T-cell (primary cell): ENCODE results near the gene QRFPR. TPM values are rescaled to one million over a fixed set of nuclear protein-coding genes. Genes with fewer than 3 reads are reported as not detected.
"Not testable (repeated sequence)": the region's sequence is repeated elsewhere in the genome, so short reads cannot be mapped to it uniquely, and the experiment has no call there.

ENCODE experiments used
- ATAC-seq, 4 experiments: fragments of 200-7000 bp in 3 of 4; fragments of 150-1000 bp in 1 of 4; cut with Tn5 transposase; replicated peaks in 1 of 4; 1 replicate in 3 of 4; 2 replicates in 1 of 4; pipeline ENCODE4 v1.10.0; 2021; ENCODE audit warnings: moderate library complexity in 3 of 4, mild to moderate bottlenecking in 2 of 4, moderate number of reproducible peaks in 1 of 4
- CTCF ChIA-PET, 2 donors: fragments of 300-600 bp; sonication (Branson Sonifier 250); formaldehyde crosslinking; loops; one replicate each; lab custom pipeline; 2022; ENCODE audit warnings: antibody characterized with exemption in 2 of 2; lab: Charles Lee
- POLR2A ChIA-PET, 2 donors: fragments of 300-600 bp; sonication (Branson Sonifier 250); formaldehyde crosslinking; loops; one replicate each; lab custom pipeline; 2022; ENCODE audit warnings: antibody characterized with exemption in 2 of 2; lab: Charles Lee
- DNase-seq, 35 experiments: peaks; one replicate each; pipeline versions ENCODE4 v3.0.0 to v3.0.0-alpha.2; 2013 to 2023
- H3K27ac ChIP-seq: one replicate; pipeline ENCODE4 v1.5.1; 2013; ENCODE audit warnings: low read length
- H3K27me3 ChIP-seq, 2 experiments: replicated peaks in 1 of 2; 1 replicate in 1 of 2; 2 replicates in 1 of 2; pipeline versions ENCODE4 v1.6.1 to v1.7.0; 2013; ENCODE audit warnings: low read length in 1 of 2, mixed read lengths in 1 of 2; ENCODE audit not compliant: control insufficient read depth in 2 of 2, insufficient read depth in 2 of 2; ENCODE audit errors: extremely low read depth in 1 of 2
- H3K36me3 ChIP-seq, 2 donors: 1 replicate in 1 of 2; 2 replicates in 1 of 2; pipeline versions ENCODE4 v1.6.1 to v1.7.0; 2013; ENCODE audit warnings: low read length in 1 of 2; ENCODE audit not compliant: control insufficient read depth in 2 of 2, insufficient read depth in 1 of 2; ENCODE audit errors: extremely low read depth in 1 of 2
- H3K4me1 ChIP-seq, 2 experiments: 1 replicate in 1 of 2; 2 replicates in 1 of 2; pipeline versions ENCODE4 v1.6.1 to v1.7.0; 2013; ENCODE audit warnings: low read length in 2 of 2, mixed read lengths in 1 of 2; ENCODE audit not compliant: insufficient read depth in 2 of 2, control insufficient read depth in 1 of 2; ENCODE audit errors: extremely low read depth in 1 of 2
- H3K4me3 ChIP-seq, 2 donors: 1 replicate in 1 of 2; 2 replicates in 1 of 2; pipeline versions ENCODE4 v1.5.1 to v1.7.0; 2013; ENCODE audit warnings: mild to moderate bottlenecking in 2 of 2, low read length in 1 of 2, moderate library complexity in 1 of 2; ENCODE audit not compliant: control insufficient read depth in 1 of 2; ENCODE audit errors: extremely low read depth in 1 of 2
- H3K9me3 ChIP-seq: 2 replicates; pipeline ENCODE4 v1.7.0; 2013
- H3K27ac Mint-ChIP-seq, 2 donors: one replicate each; pipeline ENCODE4 v1.8.0; 2020 to 2021; ENCODE audit warnings: mild to moderate bottlenecking in 2 of 2, mixed read lengths in 2 of 2
- H3K27me3 Mint-ChIP-seq, 2 donors: one replicate each; pipeline ENCODE4 v1.8.0; 2021 to 2022; ENCODE audit warnings: mixed read lengths in 2 of 2
- H3K36me3 Mint-ChIP-seq: one replicate; pipeline ENCODE4 v1.8.0; 2021; ENCODE audit warnings: mixed read lengths
- H3K4me1 Mint-ChIP-seq, 3 donors: one replicate each; pipeline ENCODE4 v1.8.0; 2020 to 2022; ENCODE audit warnings: mixed read lengths in 3 of 3, mild to moderate bottlenecking in 1 of 3
- H3K4me3 Mint-ChIP-seq, 3 donors: one replicate each; pipeline ENCODE4 v1.8.0; 2020 to 2022; ENCODE audit warnings: mild to moderate bottlenecking in 3 of 3, mixed read lengths in 3 of 3, moderate library complexity in 3 of 3
- H3K9me3 Mint-ChIP-seq, 3 donors: one replicate each; pipeline ENCODE4 v1.8.0; 2020 to 2022; ENCODE audit warnings: mixed read lengths in 3 of 3
- WGBS: methylation state at CpG from one replicate; pipeline ENCODE4 v1.1.5; 2013; ENCODE audit warnings: missing lambda C conversion rate; ENCODE audit not compliant: insufficient coverage; 5-methylcytosine and 5-hydroxymethylcytosine counted together
- total RNA-seq, 35 experiments: library from RNA in 6 of 35; stranded (reverse) in 6 of 35; fragments of 120-200 nt in 1 of 35; gene quantifications; one replicate each; pipeline versions ENCODE4 v1.2.1 to v1.2.4 and lab custom pipeline; 2013 to 2026

The QRFPR gene
- not detected for total RNA-seq
- total RNA-seq (2013) = not detected
- total RNA-seq (lab: John Stamatoyannopoulos, UW) = 0 to 0.07 (median 0) reads per million in 29 experiments

DNA sequence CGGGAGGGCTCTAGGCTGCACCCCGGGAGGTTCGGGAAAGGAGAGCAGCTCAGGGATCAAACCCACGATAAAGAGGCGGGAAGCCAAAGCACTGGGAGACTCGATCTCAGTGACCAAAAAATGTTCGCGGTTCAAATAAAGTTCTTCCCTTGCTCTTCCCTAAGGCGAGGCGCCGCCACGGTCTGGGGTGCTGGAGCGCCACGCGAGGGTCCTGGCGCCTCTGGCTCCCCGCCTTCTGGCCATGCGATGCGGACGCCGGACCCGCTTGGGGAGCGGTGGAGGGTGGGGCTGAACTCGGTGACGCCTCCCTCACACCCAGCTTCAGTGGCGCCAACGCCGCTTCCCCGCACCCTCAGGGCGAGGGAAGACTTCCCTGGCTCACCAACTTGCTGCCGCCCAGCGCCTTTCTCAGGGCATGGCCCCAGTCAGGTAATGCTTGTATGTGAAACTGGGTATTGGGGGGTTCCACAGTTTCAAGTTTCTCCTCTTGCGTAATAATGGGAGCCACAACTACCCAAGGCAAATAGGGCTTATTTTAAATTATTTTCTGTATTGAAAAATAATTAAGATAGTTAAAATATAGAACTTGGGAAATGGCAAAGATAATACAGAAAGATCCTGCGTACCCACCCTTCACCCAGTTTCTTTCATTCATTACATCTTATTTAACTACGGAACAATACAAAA is at the start of gene QRFPR:
Gene QRFPR (minus strand): TSS at position 243 of the 687 bp plus-strand sequence. CDS start 371 bp downstream, outside the sequence.
- no peak for ATAC-seq
- Mint-ChIP-seq H3K4me3 (peak within 1 kb of the TSS in 2 of 3 donors; percentile 14 to 60), H3K27ac (no peak within 1 kb of the TSS), H3K4me1 (peaks cover 10 to 15% (median 10%) of the 10 kb centered on the region in 3 donors), H3K36me3 (no peaks in the 10 kb centered on the region), H3K27me3 (peaks cover 60 to 64% of the 10 kb centered on the region in 2 donors), H3K9me3 (no peaks in the 10 kb centered on the region)
- peaks cover 22 to 25% of the 10 kb centered on the region in 2 experiments for H3K27me3 ChIP-seq
- H3K9me3 ChIP-seq = no peaks in the 10 kb centered on the region
- H3K27ac ChIP-seq = no peak within 1 kb of the TSS
- peaks cover 0 to 11% of the 10 kb centered on the region in 2 experiments for H3K4me1 ChIP-seq
- 18% methylated on average over 10 of the region's 35 CpGs for WGBS
- CTCF ChIA-PET = no interaction called here
- POLR2A ChIA-PET = interaction anchor here in 1 of 2 donors (0.6 kb wide), 1 partner anchor 414 kb away, joined by 3 read pairs; no protein-coding TSS in a partner anchor
- DNase-seq = no peak
- no peak within 1 kb of the TSS for H3K4me3 ChIP-seq
- H3K36me3 ChIP-seq = no peaks in the 10 kb centered on the region

DNA sequence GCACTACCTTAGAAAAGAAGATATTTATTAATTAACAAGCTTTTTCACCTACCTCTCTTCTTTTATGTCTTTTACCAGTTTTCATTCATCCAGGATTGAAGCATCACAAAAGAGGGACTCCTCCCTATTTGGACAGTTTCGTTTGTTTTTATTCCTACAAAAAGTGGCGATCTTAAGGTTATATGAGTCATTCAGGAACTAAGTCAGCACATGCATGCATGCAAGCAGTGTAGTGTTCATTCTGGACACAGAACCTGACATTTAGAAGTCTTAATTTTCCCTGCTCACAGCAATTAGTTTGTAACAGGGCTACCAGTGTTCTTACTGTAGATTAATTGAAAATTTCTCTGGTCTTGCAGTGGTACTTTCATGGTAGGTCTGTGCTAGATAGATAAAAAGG is 47.9 kb upstream of the QRFPR start:
- POLR2A ChIA-PET = no interaction called here
- no peak overlapping the region for H3K4me3 ChIP-seq
- DNase-seq (no peak), ATAC-seq (no peak)
- H3K36me3 Mint-ChIP-seq = no peaks in the 10 kb centered on the region
- H3K27me3 Mint-ChIP-seq = peaks cover 9 to 20% of the 10 kb centered on the region in 2 donors
- no peaks in the 10 kb centered on the region for H3K27me3 ChIP-seq
- H3K4me1 Mint-ChIP-seq = no peaks in the 10 kb centered on the region
- no peak overlapping the region for H3K27ac Mint-ChIP-seq
- no peak overlapping the region for H3K27ac ChIP-seq
- CTCF ChIA-PET = no interaction called here
- no peak overlapping the region for H3K4me3 Mint-ChIP-seq
- 80% methylated on average over 1 of the region's 2 CpGs for WGBS
- no peaks in the 10 kb centered on the region for H3K4me1 ChIP-seq
- H3K9me3 Mint-ChIP-seq = peaks cover 0 to 6% (median 0%) of the 10 kb centered on the region in 3 donors
- no peaks in the 10 kb centered on the region for H3K36me3 ChIP-seq
- H3K9me3 ChIP-seq = no peaks in the 10 kb centered on the region

DNA sequence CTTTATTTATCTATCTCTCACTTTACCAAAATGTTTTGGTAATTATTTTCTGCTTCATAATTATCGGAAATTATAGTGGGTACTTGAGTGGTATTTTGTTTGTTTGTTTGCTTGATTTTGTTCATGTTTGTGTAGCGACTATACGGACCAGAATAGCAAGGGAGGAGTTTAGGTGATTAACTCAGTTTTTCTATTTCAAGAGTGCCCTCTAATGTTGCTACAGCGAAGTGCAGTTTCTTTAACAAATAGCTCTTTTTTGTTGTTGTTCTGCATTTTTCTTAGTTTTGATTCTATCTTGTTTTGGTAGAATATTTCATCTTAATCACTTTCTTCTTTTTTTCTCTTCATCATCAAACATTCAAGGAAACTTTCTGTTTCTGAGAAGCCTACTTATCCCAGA is 40.8 kb upstream of the QRFPR start:
- Mint-ChIP-seq H3K36me3 (no peaks in the 10 kb centered on the region), H3K9me3 (no peaks in the 10 kb centered on the region), H3K4me3 (no peak overlapping the region), H3K27me3 (peaks cover 23 to 29% of the 10 kb centered on the region in 2 donors), H3K4me1 (no peaks in the 10 kb centered on the region), H3K27ac (no peak overlapping the region)
- Histone ChIP-seq H3K36me3 (no peaks in the 10 kb centered on the region), H3K27ac (no peak overlapping the region), H3K27me3 (peaks cover 0 to 6% of the 10 kb centered on the region in 2 experiments), H3K4me3 (no peak overlapping the region), H3K4me1 (no peaks in the 10 kb centered on the region), H3K9me3 (no peaks in the 10 kb centered on the region)
- no peak for ATAC-seq
- DNase-seq = no peak
- POLR2A ChIA-PET = no interaction called here
- WGBS = no CpG with 5 or more reads among the region's 4 CpGs
- CTCF ChIA-PET = no interaction called here

DNA sequence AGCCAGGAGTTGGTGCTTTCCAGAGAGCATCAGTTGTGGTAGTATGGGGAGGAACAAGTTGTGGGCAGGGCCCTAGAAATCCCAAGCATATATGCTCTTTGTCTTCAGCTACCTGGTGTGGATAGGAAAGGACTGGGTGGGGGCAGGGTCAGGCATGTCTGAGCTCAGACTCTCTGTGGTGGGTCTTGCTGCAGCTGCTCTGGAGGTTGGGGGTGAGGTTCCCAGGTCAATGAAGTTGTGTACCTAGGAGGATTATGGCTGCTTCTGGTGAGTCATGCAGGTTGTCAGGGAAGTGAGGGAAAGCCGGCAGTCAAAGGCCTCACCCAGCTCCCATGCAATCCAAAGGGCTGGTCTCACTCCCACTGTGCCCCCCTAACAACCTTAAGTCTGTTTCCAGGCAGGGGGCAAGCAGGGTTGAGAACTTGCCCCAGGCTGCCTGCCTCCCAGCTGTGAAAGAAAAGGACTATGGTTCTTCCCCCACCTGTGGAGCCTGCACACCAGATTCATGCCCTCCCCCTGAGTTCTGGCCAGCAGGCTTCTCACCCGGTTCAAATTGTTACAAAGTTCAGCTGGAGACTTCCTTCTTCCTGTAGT is 30.4 kb upstream of the QRFPR start:
- peaks cover 0 to 7% of the 10 kb centered on the region in 2 experiments for H3K27me3 ChIP-seq
- no peaks in the 10 kb centered on the region for H3K36me3 ChIP-seq
- Mint-ChIP-seq H3K9me3 (peaks cover 3 to 16% (median 5%) of the 10 kb centered on the region in 3 donors), H3K27me3 (peaks cover 8 to 28% of the 10 kb centered on the region in 2 donors), H3K36me3 (no peaks in the 10 kb centered on the region), H3K4me1 (no peaks in the 10 kb centered on the region), H3K4me3 (no peak overlapping the region), H3K27ac (no peak overlapping the region)
- POLR2A ChIA-PET = no interaction called here
- 33% methylated on average over 1 of the region's 2 CpGs for WGBS
- no peak overlapping the region for H3K27ac ChIP-seq
- DNase-seq = no peak
- CTCF ChIA-PET = no interaction called here
- no peaks in the 10 kb centered on the region for H3K4me1 ChIP-seq
- no peaks in the 10 kb centered on the region for H3K9me3 ChIP-seq
- no peak for ATAC-seq
- no peak overlapping the region for H3K4me3 ChIP-seq

DNA sequence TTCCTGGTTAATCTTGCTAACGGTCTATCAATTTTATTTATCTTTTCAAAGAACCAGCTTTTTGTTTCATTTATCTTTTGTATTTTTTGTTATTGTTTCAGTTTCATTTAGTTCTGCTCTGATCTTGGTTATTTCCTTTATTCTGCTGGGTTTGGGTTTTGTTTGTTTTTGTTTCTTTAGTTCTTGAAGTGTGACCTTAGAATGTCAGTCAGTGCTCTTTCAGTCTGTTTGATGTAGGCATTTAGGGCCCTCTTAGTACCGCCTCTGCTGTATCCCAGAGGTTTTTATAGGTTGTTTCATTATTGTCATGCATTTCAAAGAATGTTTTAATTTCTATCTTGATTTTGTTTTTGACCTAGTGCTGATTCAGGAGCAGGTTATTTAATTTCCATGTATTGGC is 27.7 kb upstream of the QRFPR start:
- H3K36me3 Mint-ChIP-seq, DNase-seq, H3K4me3 ChIP-seq, H3K9me3 ChIP-seq, POLR2A ChIA-PET, H3K27ac ChIP-seq, H3K4me1 ChIP-seq, H3K4me1 Mint-ChIP-seq, H3K4me3 Mint-ChIP-seq, CTCF ChIA-PET, H3K27me3 ChIP-seq, ATAC-seq, H3K36me3 ChIP-seq, H3K27ac Mint-ChIP-seq: not testable (repeated sequence)
- no CpG with 5 or more reads among the region's 2 CpGs for WGBS
- Mint-ChIP-seq H3K9me3 (peaks cover 0 to 10% (median 5%) of the 10 kb centered on the region in 3 donors), H3K27me3 (peaks cover 2 to 17% of the 10 kb centered on the region in 2 donors)

DNA sequence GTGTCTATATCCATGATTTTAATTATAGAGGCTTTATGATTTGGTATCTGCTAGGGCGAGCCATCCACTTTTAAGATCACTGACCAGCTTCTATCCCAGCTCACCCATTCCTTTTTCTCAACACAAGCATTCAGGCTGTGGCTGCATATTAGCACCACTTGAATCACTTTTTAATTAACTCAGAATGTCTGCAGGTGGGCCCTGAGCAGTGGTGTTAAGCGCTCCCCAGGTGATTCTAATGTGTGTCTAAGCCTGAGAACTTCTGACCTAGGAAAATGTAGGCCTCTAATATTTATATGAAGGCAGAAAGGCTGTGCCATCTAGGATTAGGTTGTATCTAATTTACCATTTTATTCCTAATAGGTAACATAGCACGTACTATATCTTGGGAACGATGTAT is 19.8 kb upstream of the QRFPR start:
- Mint-ChIP-seq H3K4me3 (no peak overlapping the region), H3K36me3 (no peaks in the 10 kb centered on the region), H3K27me3 (no peaks in the 10 kb centered on the region), H3K4me1 (no peaks in the 10 kb centered on the region), H3K27ac (no peak overlapping the region), H3K9me3 (no peaks in the 10 kb centered on the region)
- POLR2A ChIA-PET = no interaction called here
- Histone ChIP-seq H3K4me3 (no peak overlapping the region), H3K9me3 (no peaks in the 10 kb centered on the region), H3K27me3 (no peaks in the 10 kb centered on the region), H3K36me3 (no peaks in the 10 kb centered on the region), H3K4me1 (no peaks in the 10 kb centered on the region), H3K27ac (no peak overlapping the region)
- DNase-seq = no peak
- CTCF ChIA-PET = no interaction called here
- ATAC-seq = no peak
- no CpG with 5 or more reads among the region's 4 CpGs for WGBS
